Nephron (organoid): ENCODE results near the gene SELENOW.
A peak's percentile ranks its signal among the peaks of the same experiment; 100 is the strongest.
"Not testable (repeated sequence)": the region's sequence is repeated elsewhere in the genome, so short reads cannot be mapped to it uniquely, and the experiment has no call there.

Experiments used
- H3K27ac Mint-ChIP-seq, 3 experiments: 2 replicates each; pipeline ENCODE4 v1.8.0; 2020; ENCODE audit warnings: mixed read lengths in 3 of 3, mild to moderate bottlenecking in 2 of 3, moderate library complexity in 1 of 3
- H3K27me3 Mint-ChIP-seq: 2 replicates; pipeline ENCODE4 v1.8.0; 2021; ENCODE audit warnings: low read depth, mild to moderate bottlenecking, moderate library complexity, mixed read lengths
- H3K36me3 Mint-ChIP-seq: 2 replicates; pipeline ENCODE4 v1.8.0; 2020; ENCODE audit warnings: low read depth, mixed read lengths
- H3K4me1 Mint-ChIP-seq: 2 replicates; pipeline ENCODE4 v1.8.0; 2020; ENCODE audit warnings: mixed read lengths
- H3K4me3 Mint-ChIP-seq, 3 experiments: 2 replicates each; pipeline ENCODE4 v1.8.0; 2020; ENCODE audit warnings: mild to moderate bottlenecking in 3 of 3, mixed read lengths in 3 of 3, moderate library complexity in 2 of 3
- H3K9me3 Mint-ChIP-seq: 2 replicates; pipeline ENCODE4 v1.8.0; 2020; ENCODE audit warnings: mixed read lengths
- TF ChIP-seq, protein P1 (sequence below), 3 experiments: fragments of 200-600 bp; sonication (generic); IDR thresholded peaks; one replicate each; pipeline ENCODE4 v1.5.0; 2021; ENCODE audit warnings: antibody characterized with exemption in 3 of 3; ENCODE audit not compliant: unreplicated experiment in 3 of 3

Gene SELENOW

DNA sequence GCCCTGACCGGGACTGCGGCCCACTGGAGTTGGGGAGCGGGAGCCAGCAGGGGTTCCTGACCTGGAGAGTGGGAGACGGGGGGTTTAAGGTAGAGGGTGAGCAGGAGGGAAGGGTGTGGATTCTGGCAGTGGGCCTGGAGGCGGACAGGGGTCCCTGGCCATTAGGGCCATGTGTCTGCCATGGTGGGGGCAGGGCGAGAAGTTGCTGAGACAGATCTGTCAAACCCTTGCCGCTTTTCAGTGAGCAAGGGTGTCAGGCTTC lies 12.2 kb upstream of the SELENOW start:
- Mint-ChIP-seq H3K27ac (no peak overlapping the region), H3K9me3 (no peaks in the 10 kb centered on the region), H3K27me3 (peaks cover 9% of the 10 kb centered on the region), H3K4me3 (no peak overlapping the region), H3K4me1 (no peaks in the 10 kb centered on the region), H3K36me3 (no peaks in the 10 kb centered on the region)
- TF ChIP-seq, protein P1, sequence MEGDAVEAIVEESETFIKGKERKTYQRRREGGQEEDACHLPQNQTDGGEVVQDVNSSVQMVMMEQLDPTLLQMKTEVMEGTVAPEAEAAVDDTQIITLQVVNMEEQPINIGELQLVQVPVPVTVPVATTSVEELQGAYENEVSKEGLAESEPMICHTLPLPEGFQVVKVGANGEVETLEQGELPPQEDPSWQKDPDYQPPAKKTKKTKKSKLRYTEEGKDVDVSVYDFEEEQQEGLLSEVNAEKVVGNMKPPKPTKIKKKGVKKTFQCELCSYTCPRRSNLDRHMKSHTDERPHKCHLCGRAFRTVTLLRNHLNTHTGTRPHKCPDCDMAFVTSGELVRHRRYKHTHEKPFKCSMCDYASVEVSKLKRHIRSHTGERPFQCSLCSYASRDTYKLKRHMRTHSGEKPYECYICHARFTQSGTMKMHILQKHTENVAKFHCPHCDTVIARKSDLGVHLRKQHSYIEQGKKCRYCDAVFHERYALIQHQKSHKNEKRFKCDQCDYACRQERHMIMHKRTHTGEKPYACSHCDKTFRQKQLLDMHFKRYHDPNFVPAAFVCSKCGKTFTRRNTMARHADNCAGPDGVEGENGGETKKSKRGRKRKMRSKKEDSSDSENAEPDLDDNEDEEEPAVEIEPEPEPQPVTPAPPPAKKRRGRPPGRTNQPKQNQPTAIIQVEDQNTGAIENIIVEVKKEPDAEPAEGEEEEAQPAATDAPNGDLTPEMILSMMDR (IDR thresholded peaks at IDR 0.05; ENCODE audit: unreplicated experiment in 3 of 3): no peak

DNA sequence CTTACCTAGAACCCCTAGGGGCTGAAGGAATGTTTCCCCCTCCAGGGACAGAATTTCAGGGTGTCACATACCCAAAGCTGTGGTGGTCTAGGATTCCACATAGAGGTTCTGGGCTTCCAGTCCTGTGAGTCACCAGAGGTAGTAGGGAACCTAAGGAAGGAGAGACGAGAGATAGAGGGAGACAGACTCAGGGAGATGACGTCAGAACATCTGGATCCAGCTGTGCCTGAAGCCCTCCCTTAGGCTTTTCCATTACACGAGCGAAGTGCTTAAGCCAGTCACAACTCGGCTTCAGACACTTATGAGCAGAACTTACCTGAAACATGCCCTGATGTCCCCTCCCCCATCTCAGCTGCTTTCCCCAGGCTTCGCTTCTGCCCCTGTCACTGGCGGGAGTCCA lies 11.8 kb upstream of the SELENOW start:
- Mint-ChIP-seq H3K27me3 (peaks cover 9% of the 10 kb centered on the region), H3K4me3 (no peak overlapping the region)
- TF ChIP-seq, protein P1 (IDR thresholded peaks at IDR 0.05; ENCODE audit: unreplicated experiment in 3 of 3): no peak

DNA sequence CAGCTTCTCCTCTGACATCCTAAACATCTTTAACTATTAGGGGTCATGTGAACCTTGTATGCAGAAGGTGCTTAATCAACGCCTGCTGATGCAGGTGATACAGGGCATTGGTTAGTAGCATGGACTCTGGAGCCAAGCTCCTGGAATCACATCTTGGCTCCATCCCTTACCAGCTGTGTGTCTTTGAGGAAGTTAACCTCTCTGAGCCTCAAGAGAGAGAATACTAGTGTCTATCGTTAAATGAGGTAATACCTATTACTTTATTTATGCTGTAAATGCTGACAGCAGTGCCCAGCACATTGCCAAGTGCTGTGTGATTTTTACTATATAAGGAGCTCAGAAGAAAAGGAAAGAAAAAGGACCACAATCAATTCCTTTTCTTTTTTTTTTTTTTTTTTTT lies 11.2 kb upstream of the SELENOW start:
- H3K4me1 Mint-ChIP-seq: no peaks in the 10 kb centered on the region

More for the DNA sequence above, 11.8 kb upstream of the SELENOW start:
- no peaks in the 10 kb centered on the region for H3K9me3 Mint-ChIP-seq
- no peak overlapping the region for H3K27ac Mint-ChIP-seq
- no peaks in the 10 kb centered on the region for H3K36me3 Mint-ChIP-seq
- no peaks in the 10 kb centered on the region for H3K4me1 Mint-ChIP-seq

DNA sequence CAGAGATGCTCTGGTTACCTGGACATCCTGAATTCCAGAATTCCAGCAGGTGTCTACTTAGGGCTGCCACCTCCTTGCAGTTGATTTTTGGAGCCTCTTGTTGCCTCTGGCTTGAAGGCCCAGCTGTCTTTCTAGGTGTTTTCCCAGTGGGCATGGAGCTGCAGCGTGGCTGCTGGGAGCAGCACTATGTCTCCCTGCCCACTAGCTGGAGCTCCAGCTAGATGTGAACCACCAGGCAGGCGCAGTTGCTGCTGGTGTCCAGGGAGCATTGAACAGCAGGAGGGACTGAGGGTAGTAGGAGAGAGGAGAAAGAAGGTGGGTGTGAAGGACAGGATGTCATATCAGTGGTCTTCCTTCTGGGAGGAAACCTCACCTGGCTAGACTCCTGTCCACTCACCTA lies 9.9 kb upstream of the SELENOW start:
- no peak overlapping the region for H3K4me3 Mint-ChIP-seq
- peaks cover 9% of the 10 kb centered on the region for H3K27me3 Mint-ChIP-seq
- no peak overlapping the region for H3K27ac Mint-ChIP-seq
- H3K9me3 Mint-ChIP-seq: no peaks in the 10 kb centered on the region
- H3K4me1 Mint-ChIP-seq: peaks cover under 1% of the 10 kb centered on the region
- TF ChIP-seq, protein P1 (IDR thresholded peaks at IDR 0.05; ENCODE audit: unreplicated experiment in 3 of 3): no peak
- H3K36me3 Mint-ChIP-seq: no peaks in the 10 kb centered on the region

More for the DNA sequence above, 11.2 kb upstream of the SELENOW start:
- Mint-ChIP-seq H3K27ac (no peak overlapping the region), H3K9me3 (no peaks in the 10 kb centered on the region), H3K27me3 (peaks cover 9% of the 10 kb centered on the region), H3K4me3 (no peak overlapping the region), H3K36me3 (no peaks in the 10 kb centered on the region)
- TF ChIP-seq, protein P1 (IDR thresholded peaks at IDR 0.05; ENCODE audit: unreplicated experiment in 3 of 3): no peak

DNA sequence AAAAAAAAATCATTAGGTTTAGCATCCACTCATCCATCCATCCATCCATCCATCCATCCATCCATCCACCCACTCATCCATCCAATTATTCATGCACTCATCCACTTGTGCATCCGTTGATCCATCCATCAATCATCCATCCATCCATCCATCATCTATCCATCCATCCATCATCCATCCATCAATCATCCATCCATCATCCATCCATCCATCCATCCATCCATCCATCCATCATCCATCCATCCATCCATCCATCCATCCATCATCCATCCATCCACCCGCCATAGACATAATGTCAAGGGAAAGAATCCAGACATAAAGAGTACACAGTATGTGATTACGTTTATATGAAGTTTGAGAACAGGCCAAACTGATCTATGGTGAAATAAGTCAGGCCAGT lies 9.0 kb upstream of the SELENOW start:
- Mint-ChIP-seq H3K4me3 (no peak overlapping the region), H3K36me3 (no peaks in the 10 kb centered on the region), H3K27me3 (peaks cover 9% of the 10 kb centered on the region), H3K27ac (no peak overlapping the region), H3K9me3 (no peaks in the 10 kb centered on the region), H3K4me1 (peaks cover 5% of the 10 kb centered on the region)
- TF ChIP-seq, protein P1 (IDR thresholded peaks at IDR 0.05; ENCODE audit: unreplicated experiment in 3 of 3): no peak

DNA sequence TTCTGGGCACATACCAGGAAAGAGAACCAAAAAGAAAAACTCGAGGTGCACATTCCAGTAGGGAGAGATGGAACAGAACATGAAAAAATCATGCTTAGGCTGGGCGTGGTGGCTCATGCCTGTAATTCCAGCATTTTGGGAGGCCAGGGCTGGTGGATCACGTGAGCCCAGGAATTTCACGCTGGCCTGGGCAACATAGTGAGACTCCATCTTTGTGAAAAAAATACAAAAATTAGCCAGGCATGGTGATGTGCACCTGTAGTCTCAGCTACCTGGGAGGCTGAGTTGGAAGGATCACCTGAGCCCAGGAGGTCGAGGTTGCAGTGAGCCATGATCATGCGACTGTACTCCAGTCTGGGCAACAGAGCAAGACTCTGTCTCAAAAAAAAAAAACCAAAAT lies 7.2 kb upstream of the SELENOW start:
- H3K36me3 Mint-ChIP-seq, H3K4me3 Mint-ChIP-seq, H3K27ac Mint-ChIP-seq, H3K9me3 Mint-ChIP-seq, H3K27me3 Mint-ChIP-seq, H3K4me1 Mint-ChIP-seq: not testable (repeated sequence)

DNA sequence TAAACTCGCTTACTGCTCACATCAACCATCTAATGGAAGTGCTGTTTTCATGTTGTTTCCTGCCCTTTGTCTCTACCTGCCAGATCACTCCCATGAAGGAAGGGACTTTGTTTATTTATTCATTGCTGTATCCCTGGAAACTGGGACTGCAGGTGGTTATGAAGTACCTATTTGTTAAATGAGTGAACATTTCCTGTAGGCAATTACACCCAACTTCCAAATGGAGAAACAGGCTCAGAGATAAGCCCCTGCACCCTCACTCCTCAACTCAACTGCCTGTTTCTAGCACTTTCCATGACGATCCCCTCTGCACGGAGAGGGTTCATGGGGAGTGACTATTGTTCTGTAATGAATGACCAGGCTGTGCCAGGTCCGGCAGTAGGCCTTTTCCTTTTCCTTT lies 1.9 kb upstream of the SELENOW start:
- Mint-ChIP-seq H3K4me3 (peak overlapping the region; percentile 52 to 69 (median 62)), H3K4me1 (peaks cover 24% of the 10 kb centered on the region), H3K27me3 (no peaks in the 10 kb centered on the region), H3K36me3 (peaks cover 9% of the 10 kb centered on the region), H3K27ac (peak overlapping the region; percentile 6 to 59 (median 58)), H3K9me3 (no peaks in the 10 kb centered on the region)
- TF ChIP-seq, protein P1 (IDR thresholded peaks at IDR 0.05; ENCODE audit: unreplicated experiment in 3 of 3): no peak

DNA sequence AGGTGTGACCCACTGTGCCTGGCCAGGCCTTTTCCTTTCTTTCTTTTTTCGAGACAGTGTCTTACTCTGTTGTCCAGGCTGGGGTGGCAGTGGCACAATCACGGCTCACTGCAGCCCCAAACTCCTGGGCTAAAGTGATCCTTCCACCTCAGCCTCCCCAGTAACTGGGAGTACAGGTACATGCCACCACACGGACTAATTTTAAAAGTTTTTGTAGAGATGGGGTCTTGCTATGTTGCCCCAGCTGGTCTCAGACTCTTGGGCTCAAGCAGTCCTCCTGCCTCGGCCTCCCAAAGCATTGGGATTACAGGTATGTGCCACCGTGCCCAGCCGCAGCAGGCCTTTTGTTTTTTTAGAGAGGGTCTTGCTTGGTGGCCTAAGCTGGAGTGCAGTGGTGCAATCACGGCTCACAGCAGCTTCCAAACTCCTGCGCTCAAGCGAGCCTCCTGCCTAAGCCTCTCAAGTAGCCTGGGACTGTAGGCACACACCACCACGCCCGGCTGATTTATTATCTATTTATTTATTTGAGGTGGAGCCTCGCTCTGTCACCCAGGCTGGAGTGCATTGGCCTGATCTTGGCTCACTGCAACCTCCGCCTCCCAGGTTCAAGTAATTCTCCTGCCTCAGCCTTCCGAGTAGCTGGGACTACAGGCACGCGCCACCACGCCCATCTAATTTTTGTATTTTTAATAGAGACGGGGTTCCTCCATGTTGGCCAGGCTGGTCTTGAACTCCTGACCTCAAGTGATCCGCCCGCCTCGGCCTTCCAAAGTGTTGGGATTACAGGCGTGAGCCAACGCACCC lies 1.1 kb upstream of the SELENOW start:
- peaks cover 17% of the 10 kb centered on the region for H3K36me3 Mint-ChIP-seq
- H3K4me3 Mint-ChIP-seq: peak overlapping the region; percentile 95 to 97 (median 95)
- H3K27me3 Mint-ChIP-seq, H3K9me3 Mint-ChIP-seq: not testable (repeated sequence)
- H3K27ac Mint-ChIP-seq: peak overlapping the region; percentile 96 to 100 (median 96)
- peaks cover 33% of the 10 kb centered on the region for H3K4me1 Mint-ChIP-seq
